ENCODE data around the gene CHAT. TPM values are rescaled to one million over a fixed set of nuclear protein-coding genes. Genes with fewer than 3 reads are reported as not detected.
A peak's percentile ranks its signal among the peaks of the same experiment; 100 is the strongest.

Gene CHAT
- total RNA-seq, 4 donors from 2014 or later: not detected

- H3K4me3 ChIP-seq: no peak overlapping the region
- H3K27me3 ChIP-seq: peaks cover 0 to 45% (median 0%) of the 10 kb centered on the region in 4 donors
- intact Hi-C loops (cut with DNase I): no loop called here
- no peaks in the 10 kb centered on the region for H3K9me3 ChIP-seq
- peaks cover 0 to 17% (median 0%) of the 10 kb centered on the region in 3 donors for H3K4me1 ChIP-seq
- no peaks in the 10 kb centered on the region for H3K36me3 ChIP-seq
- TF ChIP-seq CTCF (IDR thresholded peaks at IDR 0.05): no peak
- no peak for TF ChIP-seq POLR2A (IDR thresholded peaks at IDR 0.05)
- H3K27ac ChIP-seq: no peak overlapping the region
- no peak for DNase-seq
- WGBS, 2 donors: 86 to 100% methylated on average over 1 to 2 of the region's 4 CpGs
Observed at GRCh38 chr10:49593998-49594397, 19.8 kb upstream of the CHAT start.

- DNase-seq: no peak
- intact Hi-C loops (cut with DNase I): no loop called here
Observed at GRCh38 chr10:49594594-49594993, 19.2 kb upstream of the CHAT start.

GRCh38 chr10:49595003-49595712, 18.7 kb upstream of the CHAT start:
- H3K4me1 ChIP-seq: peaks cover 0 to 17% (median 0%) of the 10 kb centered on the region in 3 donors
- H3K27me3 ChIP-seq: peaks cover 0 to 48% (median 0%) of the 10 kb centered on the region in 4 donors
- H3K4me3 ChIP-seq: no peak overlapping the region
- no peak overlapping the region for H3K27ac ChIP-seq
- no peaks in the 10 kb centered on the region for H3K9me3 ChIP-seq
- 49 to 57% methylated on average over 9 to 10 of the region's 10 CpGs for WGBS, 2 donors
- DNase-seq: no peak
- TF ChIP-seq CTCF (IDR thresholded peaks at IDR 0.05) (no peak), POLR2A (IDR thresholded peaks at IDR 0.05) (no peak)
- intact Hi-C loops (cut with DNase I): no loop called here
- H3K36me3 ChIP-seq: no peaks in the 10 kb centered on the region

More at GRCh38 chr10:49594594-49594993, 19.2 kb upstream of the CHAT start:
- Histone ChIP-seq H3K27me3 (peaks cover 0 to 45% (median 0%) of the 10 kb centered on the region in 4 donors), H3K36me3 (no peaks in the 10 kb centered on the region), H3K9me3 (no peaks in the 10 kb centered on the region), H3K4me3 (no peak overlapping the region), H3K27ac (no peak overlapping the region), H3K4me1 (peaks cover 0 to 17% (median 0%) of the 10 kb centered on the region in 3 donors)
- WGBS, 2 donors: 3% methylated on average over 6 of the region's 6 CpGs
- peak; percentile 39 to 77 (median 54) for TF ChIP-seq CTCF (IDR thresholded peaks at IDR 0.05)
- TF ChIP-seq POLR2A (IDR thresholded peaks at IDR 0.05): no peak

- H3K9me3 ChIP-seq: no peaks in the 10 kb centered on the region
- H3K27me3 ChIP-seq: peaks cover 0 to 55% (median 0%) of the 10 kb centered on the region in 4 donors
- WGBS, 2 donors: 40 to 50% methylated on average over 11 to 12 of the region's 13 CpGs
- DNase-seq: no peak
- no peak for TF ChIP-seq CTCF (IDR thresholded peaks at IDR 0.05)
- TF ChIP-seq POLR2A (IDR thresholded peaks at IDR 0.05): no peak
- H3K4me1 ChIP-seq: peaks cover 0 to 17% (median 0%) of the 10 kb centered on the region in 3 donors
- H3K27ac ChIP-seq: no peak overlapping the region
- no peak overlapping the region for H3K4me3 ChIP-seq
- intact Hi-C loops (cut with DNase I): no loop called here
- no peaks in the 10 kb centered on the region for H3K36me3 ChIP-seq
Observed at GRCh38 chr10:49595713-49596492, 17.9 kb upstream of the CHAT start.

GRCh38 chr10:49596493-49596809, 17.4 kb upstream of the CHAT start:
- Histone ChIP-seq H3K27ac (no peak overlapping the region), H3K4me1 (peaks cover 0 to 17% (median 0%) of the 10 kb centered on the region in 3 donors), H3K9me3 (no peaks in the 10 kb centered on the region), H3K36me3 (no peaks in the 10 kb centered on the region), H3K27me3 (peaks cover 0 to 56% (median 0%) of the 10 kb centered on the region in 4 donors), H3K4me3 (no peak overlapping the region)
- 33% methylated on average over 1 to 3 of the region's 3 CpGs for WGBS, 2 donors
- no peak for DNase-seq
- intact Hi-C loops (cut with DNase I): no loop called here
- TF ChIP-seq CTCF (IDR thresholded peaks at IDR 0.05) (no peak), POLR2A (IDR thresholded peaks at IDR 0.05) (no peak)

All from esophagus squamous epithelium (tissue), 5 donors.